Fibroblast of villous mesenchyme (primary cell): ENCODE measurements around the gene GPER1. TPM values are rescaled to one million over a fixed set of nuclear protein-coding genes. Genes with fewer than 3 reads are reported as not detected.

Source experiments
- DNase-seq: peaks from one replicate; pipeline ENCODE4 v3.0.0-alpha.2; 2010; ENCODE audit warnings: low read depth
- H3K4me3 ChIP-seq: 2 replicates; pipeline ENCODE4 v1.5.1; 2011; ENCODE audit warnings: low read depth, mild to moderate bottlenecking, low read length
- total RNA-seq: library from RNA; depleted of rRNA; stranded (reverse); fragments of >200 nt; gene quantifications from 2 replicates; pipeline ENCODE4 v1.2.3, GENCODE V29; 2012
- TF ChIP-seq, protein P1 (sequence below): IDR thresholded peaks from 2 replicates; pipeline ENCODE4 v1.5.1; 2012; ENCODE audit warnings: low read depth, mild to moderate bottlenecking, low read length; ENCODE audit not compliant: insufficient read depth

The GPER1 gene
- total RNA-seq, 1 donor = 2.6 TPM

DNA sequence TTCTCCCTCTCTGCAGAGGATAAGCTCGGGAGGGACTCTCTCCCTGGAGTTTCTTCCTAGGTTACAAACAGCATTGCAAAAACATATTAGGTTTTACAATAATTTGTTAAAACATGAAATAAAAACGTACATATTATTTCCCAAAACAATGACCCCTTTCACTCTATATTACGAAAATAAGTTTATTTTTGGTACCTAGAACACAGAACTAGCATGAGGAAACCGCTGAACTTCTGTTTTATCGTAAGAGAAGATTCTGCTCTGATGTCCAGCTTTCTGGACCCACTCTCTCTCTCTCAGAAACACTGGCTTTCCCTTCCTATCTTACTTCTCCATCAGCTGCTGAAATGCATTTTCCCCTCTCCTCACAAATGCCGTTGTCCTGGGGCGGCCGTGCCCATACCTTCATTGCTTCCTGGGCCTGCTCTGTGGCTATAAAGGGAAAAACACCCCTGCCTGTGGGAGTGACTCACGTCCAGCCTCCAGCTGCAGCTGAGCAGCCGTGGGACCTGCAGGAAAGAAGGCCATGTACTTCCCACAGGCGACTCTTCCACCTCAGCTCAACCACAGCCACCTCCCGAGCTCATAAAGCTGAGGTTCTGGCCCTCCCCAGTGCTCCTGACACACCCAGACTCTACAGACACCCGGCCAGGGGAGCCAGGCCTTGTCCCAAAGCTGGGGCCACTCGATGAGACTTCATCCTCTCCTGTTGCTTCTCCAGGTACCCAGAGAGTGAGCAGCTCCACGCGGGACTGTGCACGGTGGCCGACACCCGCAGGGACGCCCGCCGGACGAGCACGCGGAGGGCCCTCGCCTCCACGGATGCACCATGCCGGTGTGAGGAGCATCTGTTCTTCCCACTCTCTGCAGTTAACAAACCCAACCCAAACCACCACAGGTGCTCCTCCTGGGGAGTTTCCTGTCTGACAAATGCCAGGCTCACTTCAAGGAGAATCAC is 3.1 kb downstream of the GPER1 start:
- DNase-seq = peak; percentile 37
- TF ChIP-seq, protein P1, sequence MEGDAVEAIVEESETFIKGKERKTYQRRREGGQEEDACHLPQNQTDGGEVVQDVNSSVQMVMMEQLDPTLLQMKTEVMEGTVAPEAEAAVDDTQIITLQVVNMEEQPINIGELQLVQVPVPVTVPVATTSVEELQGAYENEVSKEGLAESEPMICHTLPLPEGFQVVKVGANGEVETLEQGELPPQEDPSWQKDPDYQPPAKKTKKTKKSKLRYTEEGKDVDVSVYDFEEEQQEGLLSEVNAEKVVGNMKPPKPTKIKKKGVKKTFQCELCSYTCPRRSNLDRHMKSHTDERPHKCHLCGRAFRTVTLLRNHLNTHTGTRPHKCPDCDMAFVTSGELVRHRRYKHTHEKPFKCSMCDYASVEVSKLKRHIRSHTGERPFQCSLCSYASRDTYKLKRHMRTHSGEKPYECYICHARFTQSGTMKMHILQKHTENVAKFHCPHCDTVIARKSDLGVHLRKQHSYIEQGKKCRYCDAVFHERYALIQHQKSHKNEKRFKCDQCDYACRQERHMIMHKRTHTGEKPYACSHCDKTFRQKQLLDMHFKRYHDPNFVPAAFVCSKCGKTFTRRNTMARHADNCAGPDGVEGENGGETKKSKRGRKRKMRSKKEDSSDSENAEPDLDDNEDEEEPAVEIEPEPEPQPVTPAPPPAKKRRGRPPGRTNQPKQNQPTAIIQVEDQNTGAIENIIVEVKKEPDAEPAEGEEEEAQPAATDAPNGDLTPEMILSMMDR = no peak
- no peak overlapping the region for H3K4me3 ChIP-seq

DNA sequence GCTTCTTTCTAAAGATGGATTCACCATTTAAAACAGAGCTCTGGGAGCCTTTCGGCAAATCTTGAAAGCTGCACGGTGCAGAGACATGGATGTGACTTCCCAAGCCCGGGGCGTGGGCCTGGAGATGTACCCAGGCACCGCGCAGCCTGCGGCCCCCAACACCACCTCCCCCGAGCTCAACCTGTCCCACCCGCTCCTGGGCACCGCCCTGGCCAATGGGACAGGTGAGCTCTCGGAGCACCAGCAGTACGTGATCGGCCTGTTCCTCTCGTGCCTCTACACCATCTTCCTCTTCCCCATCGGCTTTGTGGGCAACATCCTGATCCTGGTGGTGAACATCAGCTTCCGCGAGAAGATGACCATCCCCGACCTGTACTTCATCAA is 3.7 kb downstream of the GPER1 start:
- DNase-seq = no peak
- H3K4me3 ChIP-seq = no peak overlapping the region
- TF ChIP-seq, protein P1 = no peak

DNA sequence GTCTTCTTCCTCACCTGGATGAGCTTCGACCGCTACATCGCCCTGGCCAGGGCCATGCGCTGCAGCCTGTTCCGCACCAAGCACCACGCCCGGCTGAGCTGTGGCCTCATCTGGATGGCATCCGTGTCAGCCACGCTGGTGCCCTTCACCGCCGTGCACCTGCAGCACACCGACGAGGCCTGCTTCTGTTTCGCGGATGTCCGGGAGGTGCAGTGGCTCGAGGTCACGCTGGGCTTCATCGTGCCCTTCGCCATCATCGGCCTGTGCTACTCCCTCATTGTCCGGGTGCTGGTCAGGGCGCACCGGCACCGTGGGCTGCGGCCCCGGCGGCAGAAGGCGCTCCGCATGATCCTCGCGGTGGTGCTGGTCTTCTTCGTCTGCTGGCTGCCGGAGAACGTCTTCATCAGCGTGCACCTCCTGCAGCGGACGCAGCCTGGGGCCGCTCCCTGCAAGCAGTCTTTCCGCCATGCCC is 4.3 kb downstream of the GPER1 start:
- TF ChIP-seq, protein P1 = no peak

DNA sequence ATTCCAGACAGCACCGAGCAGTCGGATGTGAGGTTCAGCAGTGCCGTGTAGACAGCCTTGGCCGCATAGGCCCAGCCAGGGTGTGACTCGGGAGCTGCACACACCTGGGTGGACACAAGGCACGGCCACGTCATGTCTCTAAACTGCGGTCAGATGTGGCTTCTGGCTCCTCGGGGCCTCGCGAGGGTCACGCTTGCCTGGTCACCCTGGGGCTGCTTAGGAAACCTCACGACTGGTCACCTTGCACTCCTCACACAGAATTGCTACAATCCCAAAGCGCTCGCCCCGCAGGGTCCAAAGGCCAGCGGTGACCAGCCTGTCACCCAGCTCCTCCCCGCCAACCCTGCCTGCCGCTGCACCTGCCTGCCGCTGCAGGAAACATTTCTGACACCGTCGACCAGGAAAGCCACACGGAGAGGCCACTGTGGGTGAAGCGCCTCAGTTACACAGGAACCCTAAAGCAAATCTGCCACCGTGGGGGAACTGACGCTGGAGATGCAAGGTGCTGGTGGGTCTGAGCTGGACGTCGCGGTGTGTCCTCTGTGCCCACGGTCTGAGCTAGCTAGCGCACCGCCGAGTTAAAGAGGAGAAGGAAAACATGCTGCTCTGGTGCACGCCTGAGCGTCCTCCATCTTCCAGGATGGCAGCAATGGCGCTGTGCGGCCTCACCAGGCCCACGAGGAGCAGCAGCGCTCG is 5.0 kb downstream of the GPER1 start:
- H3K4me3 ChIP-seq = no peak overlapping the region
- DNase-seq = no peak
- TF ChIP-seq, protein P1 = no peak

More for the DNA sequence above, 4.3 kb downstream of the GPER1 start:
- no peak for DNase-seq
- H3K4me3 ChIP-seq = no peak overlapping the region

DNA sequence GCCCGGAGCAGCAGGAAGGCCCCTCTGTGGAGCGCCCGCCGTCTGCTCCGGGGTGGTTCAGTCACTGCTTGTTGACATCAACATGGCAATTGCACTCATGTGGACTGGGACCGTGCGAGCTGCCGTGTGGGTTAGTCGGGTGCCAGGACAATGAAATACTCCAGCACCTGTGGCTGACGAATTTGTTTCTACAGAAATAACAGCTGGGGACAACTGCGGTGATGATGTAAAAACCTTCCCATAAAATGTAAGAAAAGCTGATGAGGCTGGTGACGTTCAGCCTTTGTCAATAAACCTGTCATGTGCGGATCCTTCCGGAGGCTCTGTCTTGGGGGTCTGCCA is 5.6 kb downstream of the GPER1 start:
- TF ChIP-seq, protein P1 = no peak
- no peak for DNase-seq

DNA sequence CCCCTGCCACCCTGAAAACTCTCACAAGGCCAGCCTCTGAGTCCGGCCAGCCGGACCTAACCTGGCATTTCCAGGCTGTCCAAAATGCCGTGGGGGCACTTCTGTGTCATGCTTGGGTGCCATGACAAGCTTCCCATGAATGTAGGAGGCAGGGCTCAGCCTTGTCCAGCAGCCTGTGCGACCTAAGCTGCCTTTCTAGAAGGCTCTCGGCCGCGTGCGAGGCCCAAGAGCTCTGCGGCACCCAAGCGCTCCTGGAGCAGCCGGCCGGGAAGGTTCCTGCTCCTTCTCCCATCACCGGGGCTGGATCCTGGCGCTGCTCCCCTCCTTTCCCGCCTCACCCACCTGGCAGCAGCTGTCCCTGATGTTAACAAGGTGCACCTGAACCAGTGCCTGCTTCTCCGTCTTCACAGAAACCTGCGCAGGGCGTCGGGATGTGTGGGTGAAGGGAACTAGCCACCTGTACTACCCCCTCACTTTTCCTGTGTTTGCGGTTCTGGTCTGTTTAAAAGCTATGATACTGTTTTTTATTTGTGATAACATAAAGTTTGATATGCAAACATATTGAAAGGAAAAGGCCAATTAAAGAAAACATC is 6.1 kb downstream of the GPER1 start:
- DNase-seq = no peak

More for the DNA sequence above, 5.6 kb downstream of the GPER1 start:
- no peak overlapping the region for H3K4me3 ChIP-seq

More for the DNA sequence above, 6.1 kb downstream of the GPER1 start:
- H3K4me3 ChIP-seq = no peak overlapping the region
- TF ChIP-seq, protein P1 = no peak
